GM12875 (cell line): ENCODE results near the gene NAGS.
"Not testable (repeated sequence)": the region's sequence is repeated elsewhere in the genome, so short reads cannot be mapped to it uniquely, and the experiment has no call there.

Source experiments
- H3K4me3 ChIP-seq: one replicate; pipeline ENCODE4 v1.5.1; 2011; ENCODE audit warnings: low read depth, low read length, control low read depth
- TF ChIP-seq, protein P1 (sequence below): IDR thresholded peaks from 2 replicates; pipeline ENCODE4 v1.5.1; 2011; ENCODE audit warnings: low read depth, mild to moderate bottlenecking, control low read depth, inconsistent platforms, low read length, moderate library complexity, borderline replicate concordance; ENCODE audit not compliant: insufficient read depth

NAGS gene, protein sequence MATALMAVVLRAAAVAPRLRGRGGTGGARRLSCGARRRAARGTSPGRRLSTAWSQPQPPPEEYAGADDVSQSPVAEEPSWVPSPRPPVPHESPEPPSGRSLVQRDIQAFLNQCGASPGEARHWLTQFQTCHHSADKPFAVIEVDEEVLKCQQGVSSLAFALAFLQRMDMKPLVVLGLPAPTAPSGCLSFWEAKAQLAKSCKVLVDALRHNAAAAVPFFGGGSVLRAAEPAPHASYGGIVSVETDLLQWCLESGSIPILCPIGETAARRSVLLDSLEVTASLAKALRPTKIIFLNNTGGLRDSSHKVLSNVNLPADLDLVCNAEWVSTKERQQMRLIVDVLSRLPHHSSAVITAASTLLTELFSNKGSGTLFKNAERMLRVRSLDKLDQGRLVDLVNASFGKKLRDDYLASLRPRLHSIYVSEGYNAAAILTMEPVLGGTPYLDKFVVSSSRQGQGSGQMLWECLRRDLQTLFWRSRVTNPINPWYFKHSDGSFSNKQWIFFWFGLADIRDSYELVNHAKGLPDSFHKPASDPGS

DNA sequence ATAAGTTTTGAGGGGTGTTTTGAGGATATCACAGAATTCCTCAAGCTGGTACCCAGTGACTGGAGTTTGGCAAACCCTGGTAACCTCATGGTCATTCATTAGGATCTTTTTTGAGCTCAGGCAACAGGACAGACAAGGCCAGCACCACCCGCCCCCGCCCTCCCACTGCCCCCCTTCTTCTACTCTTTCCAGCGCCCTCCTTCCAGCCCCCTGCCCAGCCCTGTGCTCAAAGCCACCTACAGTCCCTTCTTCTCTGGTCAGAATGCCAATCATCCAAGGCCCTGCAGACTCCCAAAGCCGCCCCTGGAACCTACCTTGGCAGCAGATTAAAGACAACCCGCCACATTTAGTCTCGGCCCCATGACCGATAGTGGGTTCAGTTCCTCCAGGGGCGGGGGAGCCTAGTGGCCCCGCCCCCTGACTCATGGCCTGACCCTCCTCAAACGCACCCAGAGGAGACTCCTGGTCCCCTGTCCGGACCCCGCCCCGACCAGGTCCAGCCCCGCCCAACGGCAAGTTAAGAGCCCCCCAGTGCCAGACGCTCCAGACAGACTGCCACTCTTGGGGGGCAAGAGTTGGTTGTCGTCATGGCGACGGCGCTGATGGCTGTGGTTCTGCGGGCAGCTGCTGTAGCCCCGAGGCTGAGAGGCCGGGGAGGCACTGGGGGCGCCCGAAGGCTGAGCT lies at the start of gene NAGS:
Gene NAGS, plus strand, starts transcription at position 546 of the 684 bp plus-strand sequence. Its CDS starts 42 bp downstream, at position 588.
- H3K4me3 ChIP-seq = no peak within 1 kb of the TSS
- TF ChIP-seq, protein P1, sequence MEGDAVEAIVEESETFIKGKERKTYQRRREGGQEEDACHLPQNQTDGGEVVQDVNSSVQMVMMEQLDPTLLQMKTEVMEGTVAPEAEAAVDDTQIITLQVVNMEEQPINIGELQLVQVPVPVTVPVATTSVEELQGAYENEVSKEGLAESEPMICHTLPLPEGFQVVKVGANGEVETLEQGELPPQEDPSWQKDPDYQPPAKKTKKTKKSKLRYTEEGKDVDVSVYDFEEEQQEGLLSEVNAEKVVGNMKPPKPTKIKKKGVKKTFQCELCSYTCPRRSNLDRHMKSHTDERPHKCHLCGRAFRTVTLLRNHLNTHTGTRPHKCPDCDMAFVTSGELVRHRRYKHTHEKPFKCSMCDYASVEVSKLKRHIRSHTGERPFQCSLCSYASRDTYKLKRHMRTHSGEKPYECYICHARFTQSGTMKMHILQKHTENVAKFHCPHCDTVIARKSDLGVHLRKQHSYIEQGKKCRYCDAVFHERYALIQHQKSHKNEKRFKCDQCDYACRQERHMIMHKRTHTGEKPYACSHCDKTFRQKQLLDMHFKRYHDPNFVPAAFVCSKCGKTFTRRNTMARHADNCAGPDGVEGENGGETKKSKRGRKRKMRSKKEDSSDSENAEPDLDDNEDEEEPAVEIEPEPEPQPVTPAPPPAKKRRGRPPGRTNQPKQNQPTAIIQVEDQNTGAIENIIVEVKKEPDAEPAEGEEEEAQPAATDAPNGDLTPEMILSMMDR = no peak

DNA sequence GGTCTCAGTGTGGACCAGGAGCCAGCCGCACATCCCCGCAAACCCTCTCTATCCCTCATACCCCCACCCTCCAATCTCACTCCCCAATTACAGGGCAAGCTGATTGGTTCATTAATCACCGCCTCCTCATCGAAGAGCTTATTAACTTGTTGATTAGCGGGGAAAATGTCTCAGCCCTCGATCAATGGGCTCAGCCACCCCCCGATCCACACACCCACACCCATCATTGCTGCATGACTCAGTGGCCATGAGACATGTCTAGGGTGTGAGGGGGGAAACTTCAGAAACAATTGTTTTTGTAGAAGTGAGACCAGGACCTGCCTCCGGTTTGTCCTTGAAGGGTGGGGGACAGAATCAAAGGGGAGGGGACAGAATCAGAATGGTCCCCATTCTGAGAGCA lies 48.2 kb upstream of the NAGS start:
- no peak overlapping the region for H3K4me3 ChIP-seq
- TF ChIP-seq, protein P1 = no peak

DNA sequence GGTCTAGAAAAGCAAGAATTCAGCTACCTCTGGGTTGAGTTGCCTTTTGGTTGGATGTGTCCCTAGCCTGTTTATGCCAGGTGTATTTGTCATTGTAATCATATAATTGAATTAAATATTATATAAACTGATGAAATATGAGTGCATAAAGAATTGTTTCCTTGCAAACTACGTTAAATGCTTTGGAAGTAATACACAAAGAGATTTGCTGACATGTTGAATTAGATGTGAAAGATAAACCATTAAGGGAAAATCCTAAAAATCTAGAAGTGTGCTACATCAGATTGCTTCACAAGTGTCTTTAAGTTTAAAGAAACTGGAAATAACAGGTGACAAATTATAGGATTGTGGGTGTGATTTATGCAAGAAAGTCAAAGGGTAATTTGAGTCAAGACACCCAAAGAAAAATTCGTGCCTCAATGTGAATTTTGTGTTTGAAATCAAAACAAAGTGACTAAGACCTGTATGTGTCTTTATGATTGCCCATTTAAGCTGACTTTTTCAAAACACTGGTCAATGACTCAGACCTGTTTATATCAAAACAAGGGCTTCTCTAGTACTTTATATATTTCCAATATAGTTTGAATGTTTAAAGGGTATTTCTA lies 45.6 kb upstream of the NAGS start:
- TF ChIP-seq, protein P1 = no peak
- H3K4me3 ChIP-seq = no peak overlapping the region

DNA sequence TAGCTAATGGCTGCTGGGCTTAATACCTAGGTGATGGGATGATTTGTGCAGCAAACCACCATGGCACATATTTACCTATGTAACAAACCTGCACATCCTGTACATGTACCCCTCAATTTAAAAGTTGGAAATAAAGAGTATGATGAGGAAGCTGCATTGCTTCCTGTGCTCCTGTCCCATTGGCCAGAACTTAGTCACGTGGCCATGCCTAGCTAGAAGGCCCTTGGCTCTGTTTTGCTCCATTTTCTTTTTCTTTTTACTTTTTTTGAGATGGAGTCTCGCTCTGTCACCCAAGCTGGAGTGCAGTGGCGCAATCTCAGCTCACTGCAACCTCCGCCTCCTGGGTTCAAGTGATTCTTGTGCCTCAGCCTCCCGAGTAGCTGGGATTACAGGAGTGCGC lies 43.1 kb upstream of the NAGS start:
- H3K4me3 ChIP-seq = not testable (repeated sequence)

DNA sequence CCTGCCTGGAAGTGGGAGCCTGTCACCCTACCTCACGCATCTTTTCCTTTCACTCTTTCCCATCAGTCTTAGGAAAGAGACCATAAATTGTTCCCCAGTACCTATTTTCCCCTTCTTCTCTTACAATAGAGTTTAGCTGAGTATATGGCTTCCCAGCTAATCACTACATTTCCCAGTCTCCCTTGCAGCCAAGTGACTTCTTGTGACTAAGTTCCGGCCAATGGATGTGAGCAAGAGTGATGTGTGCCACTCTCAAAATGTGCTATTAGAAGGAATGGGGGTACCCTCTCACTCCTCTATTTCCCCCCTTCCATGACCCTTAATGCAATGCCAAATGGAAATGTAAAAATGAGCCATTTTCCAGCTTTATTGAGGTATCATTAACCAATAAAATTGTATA lies 42.5 kb upstream of the NAGS start:
- no peak overlapping the region for H3K4me3 ChIP-seq
- TF ChIP-seq, protein P1 = no peak

DNA sequence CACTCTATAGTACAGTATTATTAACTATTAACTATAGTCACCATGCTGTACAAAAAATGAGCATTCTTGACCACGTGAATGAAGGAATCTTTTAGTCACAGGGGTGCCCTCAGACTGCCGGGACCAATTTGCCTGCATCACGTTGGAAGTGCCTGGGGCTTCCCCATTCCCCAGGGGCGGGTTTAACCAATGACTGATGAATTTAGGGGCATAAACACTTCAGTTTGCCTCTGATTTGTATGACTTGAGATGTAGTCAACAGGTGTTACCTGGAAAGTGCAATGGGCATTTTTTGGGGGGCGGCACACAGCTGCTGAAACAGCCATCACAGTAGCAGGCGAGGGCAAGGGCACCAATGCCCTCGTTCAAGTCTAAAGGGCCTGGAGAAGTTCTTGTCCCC lies 41.9 kb upstream of the NAGS start:
- TF ChIP-seq, protein P1 = no peak
- no peak overlapping the region for H3K4me3 ChIP-seq

DNA sequence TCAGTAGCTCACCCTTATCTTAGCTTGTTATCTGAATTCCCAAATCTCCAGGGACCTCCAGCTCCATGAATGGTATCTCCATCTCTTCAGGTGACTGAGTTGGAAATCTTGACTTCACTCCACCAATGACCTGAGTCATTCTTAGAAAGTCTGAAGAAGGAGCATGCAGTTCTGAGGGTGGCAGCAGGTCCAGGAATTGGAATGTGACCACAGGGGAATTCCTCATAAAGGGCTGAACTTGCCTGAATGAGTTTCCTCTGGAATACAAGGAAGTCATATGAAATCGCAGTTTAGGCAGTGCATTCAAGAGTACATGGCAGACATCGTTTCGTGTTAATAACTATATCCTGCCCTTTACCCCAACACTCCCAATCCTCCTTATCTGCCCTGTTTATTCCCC lies 38.1 kb upstream of the NAGS start:
- H3K4me3 ChIP-seq = no peak overlapping the region
- TF ChIP-seq, protein P1 = no peak
